IPS DF 4.7 (cell line): Measurements from ENCODE around the gene ADAMTS13.

ENCODE experiments used
- DNase-seq: peaks from one replicate; pipeline ENCODE4 v3.0.0-alpha.2; 2013; ENCODE audit warnings: low spot score; ENCODE audit errors: extremely low read depth

Gene ADAMTS13

GRCh38 chr9:133489253-133490190, 67.4 kb downstream of the ADAMTS13 start:
- no peak for DNase-seq

- DNase-seq: no peak
Observed at GRCh38 chr9:133490201-133490681, 68.1 kb downstream of the ADAMTS13 start.

- no peak for DNase-seq
Observed at GRCh38 chr9:133490865-133491655, 68.9 kb downstream of the ADAMTS13 start.

- DNase-seq: no peak
Observed at GRCh38 chr9:133491656-133491925, 69.4 kb downstream of the ADAMTS13 start.

- no peak for DNase-seq
Observed at GRCh38 chr9:133492061-133493021, 70.2 kb downstream of the ADAMTS13 start.

GRCh38 chr9:133493428-133493827, 71.3 kb downstream of the ADAMTS13 start:
- no peak for DNase-seq

GRCh38 chr9:133493845-133494540, 71.8 kb downstream of the ADAMTS13 start:
- DNase-seq: no peak

- no peak for DNase-seq
Observed at GRCh38 chr9:133494636-133495326, 72.6 kb downstream of the ADAMTS13 start.

- DNase-seq: no peak
Observed at GRCh38 chr9:133495327-133496293, 73.4 kb downstream of the ADAMTS13 start.

GRCh38 chr9:133496861-133497842, 75.0 kb downstream of the ADAMTS13 start:
- DNase-seq: no peak

GRCh38 chr9:133499132-133499891, 77.1 kb downstream of the ADAMTS13 start:
- DNase-seq: no peak

- no peak for DNase-seq
Observed at GRCh38 chr9:133499892-133500270, 77.7 kb downstream of the ADAMTS13 start.

GRCh38 chr9:133502112-133502511, 79.9 kb downstream of the ADAMTS13 start:
- DNase-seq: no peak

GRCh38 chr9:133505186-133505830, 83.1 kb downstream of the ADAMTS13 start:
- DNase-seq: no peak

GRCh38 chr9:133505901-133506652, 83.9 kb downstream of the ADAMTS13 start:
- no peak for DNase-seq

GRCh38 chr9:133506653-133507038, 84.5 kb downstream of the ADAMTS13 start:
- DNase-seq: no peak
